Hepatocyte (in vitro differentiated cells): ENCODE measurements around the gene RAB33B. TPM values are rescaled to one million over a fixed set of nuclear protein-coding genes. Genes with fewer than 3 reads are reported as not detected.
A peak's percentile ranks its signal among the peaks of the same experiment; 100 is the strongest.

Experiments
- DNase-seq: peaks from one replicate; pipeline ENCODE4 v3.0.0-alpha.2; 2016; ENCODE audit warnings: low spot score
- H2AFZ ChIP-seq: fragments of 200-600 bp; sonication (generic); 2 replicates; pipeline ENCODE4 v1.6.0; 2016; ENCODE audit warnings: antibody characterized with exemption, mild to moderate bottlenecking
- H3K27ac ChIP-seq: fragments of 200-600 bp; sonication (generic); 2 replicates; pipeline ENCODE4 v1.5.1; 2016; ENCODE audit warnings: mild to moderate bottlenecking
- H3K27me3 ChIP-seq: fragments of 200-600 bp; sonication (generic); 2 replicates; pipeline ENCODE4 v1.6.1; 2016
- H3K36me3 ChIP-seq: fragments of 200-600 bp; sonication (generic); replicated peaks from 2 replicates; pipeline ENCODE4 v1.5.1; 2016; ENCODE audit warnings: low read depth; ENCODE audit not compliant: insufficient read depth
- H3K4me1 ChIP-seq: fragments of 200-600 bp; sonication (generic); 2 replicates; pipeline ENCODE4 v1.5.1; 2016; ENCODE audit warnings: mild to moderate bottlenecking, moderate library complexity; ENCODE audit not compliant: insufficient read depth
- H3K4me2 ChIP-seq: fragments of 200-600 bp; sonication (generic); 2 replicates; pipeline ENCODE4 v1.6.0; 2016
- H3K4me3 ChIP-seq: fragments of 200-600 bp; sonication (generic); 2 replicates; pipeline ENCODE4 v1.5.1; 2016; ENCODE audit warnings: mild to moderate bottlenecking
- H3K79me2 ChIP-seq: fragments of 200-600 bp; sonication (generic); 2 replicates; pipeline ENCODE4 v1.6.0; 2017; ENCODE audit warnings: mild to moderate bottlenecking
- H3K9me2 ChIP-seq: fragments of 200-600 bp; sonication (generic); replicated peaks from 2 replicates; pipeline ENCODE4 v1.6.0; 2017; ENCODE audit warnings: mild to moderate bottlenecking; ENCODE audit not compliant: insufficient read depth
- H3K9me3 ChIP-seq: fragments of 200-600 bp; sonication (generic); 2 replicates; pipeline ENCODE4 v1.5.1; 2016; ENCODE audit warnings: low read depth, mild to moderate bottlenecking
- H4K20me1 ChIP-seq: fragments of 200-600 bp; sonication (generic); 2 replicates; pipeline ENCODE4 v1.6.0; 2016; ENCODE audit warnings: mild to moderate bottlenecking; ENCODE audit not compliant: insufficient read depth, poor library complexity, severe bottlenecking
- CTCF ChIP-seq: fragments of 200-600 bp; sonication (generic); IDR thresholded peaks from 2 replicates; pipeline ENCODE4 v1.5.1; 2016; ENCODE audit warnings: antibody characterized with exemption, mild to moderate bottlenecking; ENCODE audit not compliant: poor library complexity
- EZH2 ChIP-seq: fragments of 200-600 bp; sonication (generic); IDR thresholded peaks from 2 replicates; pipeline ENCODE4 v1.6.1; 2016; ENCODE audit warnings: antibody characterized with exemption, mild to moderate bottlenecking, borderline replicate concordance
- EZH2phosphoT487 ChIP-seq: fragments of 200-600 bp; sonication (generic); IDR thresholded peaks from one replicate; pipeline ENCODE4 v1.6.1; 2018; ENCODE audit warnings: antibody characterized with exemption, mild to moderate bottlenecking, low read depth, moderate library complexity; ENCODE audit not compliant: unreplicated experiment, severe bottlenecking
- WGBS: methylation state at CpG from one replicate; pipeline ENCODE4 v1.1.6; 2016; ENCODE audit warnings: low lambda C conversion rate; ENCODE audit errors: missing lambda C conversion rate; 5-methylcytosine and 5-hydroxymethylcytosine counted together
- polyA plus RNA-seq: library from polyadenylated mRNA; unstranded; fragments of >200 nt; fragmentation: Nextera tagmentation; extraction: Ambion mirVana; gene quantifications from 2 replicates; pipeline ENCODE4 v1.2.1, GENCODE V29; 2016
- total RNA-seq: library from RNA; depleted of rRNA; stranded (reverse); fragments of >200 nt; gene quantifications from 2 replicates; pipeline ENCODE4 v1.2.3, GENCODE V29; 2014

RAB33B gene
- total and polyA plus RNA-seq, 2 experiments from 2014 or later: 4.5 to 13.5 TPM

GRCh38 chr4:139451997-139452396, 1.9 kb upstream of the RAB33B start:
- Histone ChIP-seq H3K9me3 (no peaks in the 10 kb centered on the region), H3K27me3 (no peaks in the 10 kb centered on the region), H4K20me1 (peaks cover 8% of the 10 kb centered on the region), H3K4me2 (peak overlapping the region; percentile 79), H3K4me1 (peaks cover 25% of the 10 kb centered on the region), H3K36me3 (no peaks in the 10 kb centered on the region), H3K9me2 (no peaks in the 10 kb centered on the region), H2AFZ (no peak overlapping the region), H3K79me2 (peaks cover 77% of the 10 kb centered on the region), H3K4me3 (peak overlapping the region; percentile 53), H3K27ac (peak overlapping the region; percentile 98)
- no peak for DNase-seq
- TF ChIP-seq CTCF (no peak), EZH2 (no peak)
- 57% methylated on average over 1 of the region's 1 CpG for whole genome bisulfite sequencing

GRCh38 chr4:139453041-139453370, 915 bp upstream of the RAB33B start:
- peak overlapping the region; percentile 79 for H3K4me2 ChIP-seq
- no peaks in the 10 kb centered on the region for H3K27me3 ChIP-seq
- H2AFZ ChIP-seq: peak overlapping the region; percentile 82
- WGBS: 1% methylated on average over 15 of the region's 15 CpGs
- H3K79me2 ChIP-seq: peaks cover 84% of the 10 kb centered on the region
- peak overlapping the region; percentile 98 for H3K27ac ChIP-seq
- peaks cover 31% of the 10 kb centered on the region for H3K4me1 ChIP-seq
- no peaks in the 10 kb centered on the region for H3K9me2 ChIP-seq
- peaks cover 12% of the 10 kb centered on the region for H4K20me1 ChIP-seq
- TF ChIP-seq CTCF (peak; percentile 38), EZH2phosphoT487 (no peak)
- no peaks in the 10 kb centered on the region for H3K36me3 ChIP-seq
- H3K4me3 ChIP-seq: peak overlapping the region; percentile 53
- no peaks in the 10 kb centered on the region for H3K9me3 ChIP-seq
- DNase-seq: peak; percentile 86

- Histone ChIP-seq H2AFZ (peak overlapping the region; percentile 82), H3K79me2 (peaks cover 84% of the 10 kb centered on the region), H3K9me3 (no peaks in the 10 kb centered on the region), H3K4me2 (peak overlapping the region; percentile 79), H4K20me1 (peaks cover 12% of the 10 kb centered on the region), H3K4me1 (peaks cover 34% of the 10 kb centered on the region), H3K9me2 (no peaks in the 10 kb centered on the region), H3K27me3 (no peaks in the 10 kb centered on the region), H3K36me3 (no peaks in the 10 kb centered on the region), H3K27ac (peak overlapping the region; percentile 98), H3K4me3 (peak overlapping the region; percentile 88)
- DNase-seq: peak; percentile 97
- under 1% methylated on average over 53 of the region's 76 CpGs for WGBS
- TF ChIP-seq EZH2phosphoT487 (no peak), CTCF (peak; percentile 17)
Measured at GRCh38 chr4:139453371-139454110, 380 bp upstream of the RAB33B start.
